Bronchial epithelial cell (primary cell): Measurements from ENCODE around the gene PTPRF. TPM values are rescaled to one million over a fixed set of nuclear protein-coding genes. Genes with fewer than 3 reads are reported as not detected.

ENCODE experiments used
- DNase-seq: peaks from one replicate; pipeline ENCODE4 v3.0.0-alpha.2; 2010; ENCODE audit warnings: low read depth
- FAIRE-seq: peaks from 2 replicates; lab custom pipeline; 2011; peaks lifted over from hg19 to GRCh38; lab: Jason Lieb, UNC
- H3K27me3 ChIP-seq: 2 replicates; pipeline ENCODE4 v1.5.1; 2011; ENCODE audit warnings: low read length; ENCODE audit not compliant: control insufficient read depth, insufficient read depth
- H3K36me3 ChIP-seq: 2 replicates; pipeline ENCODE4 v1.5.1; 2011; ENCODE audit warnings: low read length; ENCODE audit not compliant: control insufficient read depth, insufficient read depth
- H3K4me3 ChIP-seq: 2 replicates; pipeline ENCODE4 v1.5.1; 2011; ENCODE audit warnings: mild to moderate bottlenecking, low read depth, low read length, control low read depth
- CTCF ChIP-seq: IDR thresholded peaks from 2 replicates; pipeline ENCODE4 v1.5.1; 2011; ENCODE audit warnings: mild to moderate bottlenecking, moderate library complexity, low read length, control low read depth, inconsistent platforms; ENCODE audit not compliant: insufficient read depth, severe bottlenecking
- total RNA-seq: library from RNA; depleted of rRNA; stranded (reverse); fragments of >200 nt; gene quantifications from 2 replicates; pipeline ENCODE4 v1.2.1, GENCODE V29; 2014

The PTPRF gene
- total RNA-seq, 1 donor from 2014 or later: 127 TPM

- Histone ChIP-seq H3K27me3 (no peaks in the 10 kb centered on the region), H3K4me3 (peak overlapping the region; percentile 77), H3K36me3 (peaks cover 15% of the 10 kb centered on the region)
- no peak for TF ChIP-seq CTCF
- DNase-seq: no peak
- no peak for FAIRE-seq
Observed at GRCh38 chr1:43651902-43652301, 121.2 kb downstream of the PTPRF start.

- H3K27me3 ChIP-seq: no peaks in the 10 kb centered on the region
- H3K36me3 ChIP-seq: peaks cover 17% of the 10 kb centered on the region
- DNase-seq (no peak), FAIRE-seq (no peak)
- no peak overlapping the region for H3K4me3 ChIP-seq
- peak; percentile 48 for TF ChIP-seq CTCF
Observed at GRCh38 chr1:43653339-43653738, 122.7 kb downstream of the PTPRF start.

GRCh38 chr1:43653893-43654292, 123.2 kb downstream of the PTPRF start:
- no peak overlapping the region for H3K4me3 ChIP-seq
- no peaks in the 10 kb centered on the region for H3K27me3 ChIP-seq
- DNase-seq: no peak
- peaks cover 17% of the 10 kb centered on the region for H3K36me3 ChIP-seq
- no peak for FAIRE-seq
- TF ChIP-seq CTCF: no peak

GRCh38 chr1:43655953-43656352, 125.3 kb downstream of the PTPRF start:
- DNase-seq: no peak
- Histone ChIP-seq H3K27me3 (no peaks in the 10 kb centered on the region), H3K4me3 (no peak overlapping the region), H3K36me3 (peaks cover 28% of the 10 kb centered on the region)
- FAIRE-seq: no peak
- TF ChIP-seq CTCF: no peak

GRCh38 chr1:43659212-43660166, 128.8 kb downstream of the PTPRF start:
- FAIRE-seq: no peak
- TF ChIP-seq CTCF: no peak
- H3K36me3 ChIP-seq: peaks cover 38% of the 10 kb centered on the region
- no peak for DNase-seq
- no peaks in the 10 kb centered on the region for H3K27me3 ChIP-seq
- H3K4me3 ChIP-seq: no peak overlapping the region
